Immature natural killer cell (primary cell): Measurements from ENCODE around the gene TERC. TPM values are rescaled to one million over a fixed set of nuclear protein-coding genes. Genes with fewer than 3 reads are reported as not detected.

Source experiments
- polyA plus RNA-seq, 3 donors: library from polyadenylated mRNA; unstranded; fragments of 300-500 nt; fragmentation: Illumina TruSeq; gene quantifications; one replicate each; pipeline ENCODE4 v1.2.3, GENCODE V29; 2021

Gene TERC
- polyA plus RNA-seq, 3 donors from 2014 or later, result 0.76 TPM; not detected in 2

Other genes starting within 250 kb of the TERC start
- not detected for gene MECOM, start 101.3 kb downstream of the TERC start, polyA plus RNA-seq
- under 1 TPM; 0.42 to 0.67 (median 0.47) TPM for gene ACTRT3, start 4.5 kb upstream of the TERC start, polyA plus RNA-seq
- gene MYNN, start 8.3 kb upstream of the TERC start, polyA plus RNA-seq, result 10 to 100 TPM; 15.1 to 24.9 (median 17.9) TPM
- gene LRRIQ4, start 47.8 kb upstream of the TERC start, polyA plus RNA-seq, result not detected
- under 1 TPM in 2 of 3 donors, not detected in 1; 0.30 to 0.40 TPM for gene LRRC34, start 47.8 kb upstream of the TERC start, polyA plus RNA-seq
- gene LRRC31, start 104.9 kb upstream of the TERC start, polyA plus RNA-seq, result not detected
- not detected for gene SAMD7, start 146.5 kb upstream of the TERC start, polyA plus RNA-seq
- gene SEC62, start 201.7 kb upstream of the TERC start, polyA plus RNA-seq, result 100 to 1,000 TPM; 128 to 155 (median 130) TPM